KG1 (cell line): ENCODE results near the gene AAMP.

Experiments
- DNase-seq: peaks from one replicate; lab custom pipeline; 2025; lab: John Stamatoyannopoulos, UW

AAMP gene

DNA sequence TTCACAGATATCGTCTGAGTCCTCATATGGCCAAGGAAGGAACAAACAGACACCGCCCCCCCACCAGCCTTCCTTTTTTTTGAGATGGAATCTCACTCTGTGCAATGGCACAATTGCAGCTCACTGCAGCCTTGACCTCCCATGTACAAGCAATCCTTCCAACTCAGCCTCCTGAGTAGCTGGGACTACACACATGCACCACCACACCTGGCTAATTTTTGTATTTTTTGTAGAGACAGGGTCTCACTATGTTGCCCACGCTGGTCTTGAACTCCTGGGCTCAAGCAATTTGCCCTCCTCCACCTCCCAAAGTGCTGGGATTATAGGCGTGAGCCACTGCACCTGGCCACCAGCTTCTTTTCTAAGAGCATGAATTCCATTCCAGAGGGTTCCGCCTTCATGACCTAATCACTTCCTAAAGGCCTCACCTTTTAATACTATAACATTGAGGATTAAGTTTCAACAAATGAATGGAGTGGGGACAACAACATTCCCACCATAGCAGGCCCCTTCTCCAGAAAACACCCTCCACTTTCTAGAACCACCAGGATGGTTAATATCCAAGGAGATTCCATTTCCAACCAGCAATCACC lies 24.6 kb upstream of the AAMP start:
- no peak for DNase-seq

DNA sequence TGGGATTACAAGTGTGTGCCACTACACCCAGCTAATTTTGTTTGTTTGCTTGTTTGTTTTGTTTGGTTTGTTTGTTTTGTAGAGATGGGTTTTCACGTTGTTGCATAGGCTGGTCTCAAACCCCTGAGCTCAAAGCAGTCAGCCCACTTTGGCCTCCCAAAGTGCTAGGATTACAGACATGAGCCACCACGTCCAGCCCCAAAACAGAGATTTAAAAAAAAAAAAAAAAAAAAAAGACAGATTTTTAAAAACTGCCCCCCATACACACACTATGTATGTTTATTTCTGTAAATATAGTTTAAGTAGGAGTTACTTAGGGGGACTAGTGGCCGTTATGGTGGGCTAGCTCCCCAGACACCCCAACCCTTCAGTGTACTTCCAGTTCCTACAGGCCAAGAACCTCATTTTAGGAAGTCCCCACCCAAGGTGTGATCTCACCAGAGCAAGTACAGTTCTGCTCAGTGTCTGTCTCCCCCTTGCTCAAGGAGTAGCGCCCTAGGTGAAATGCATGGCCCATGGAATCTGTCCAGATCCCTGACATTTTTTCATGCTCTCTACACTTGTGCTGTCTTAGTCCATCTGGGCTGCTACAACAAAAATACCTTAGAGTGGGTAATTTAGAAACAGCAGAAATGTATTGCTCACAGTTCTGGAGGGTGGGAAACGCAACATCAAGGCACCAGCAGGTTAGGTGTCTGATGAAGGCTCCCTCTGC lies 23.9 kb upstream of the AAMP start:
- no peak for DNase-seq

DNA sequence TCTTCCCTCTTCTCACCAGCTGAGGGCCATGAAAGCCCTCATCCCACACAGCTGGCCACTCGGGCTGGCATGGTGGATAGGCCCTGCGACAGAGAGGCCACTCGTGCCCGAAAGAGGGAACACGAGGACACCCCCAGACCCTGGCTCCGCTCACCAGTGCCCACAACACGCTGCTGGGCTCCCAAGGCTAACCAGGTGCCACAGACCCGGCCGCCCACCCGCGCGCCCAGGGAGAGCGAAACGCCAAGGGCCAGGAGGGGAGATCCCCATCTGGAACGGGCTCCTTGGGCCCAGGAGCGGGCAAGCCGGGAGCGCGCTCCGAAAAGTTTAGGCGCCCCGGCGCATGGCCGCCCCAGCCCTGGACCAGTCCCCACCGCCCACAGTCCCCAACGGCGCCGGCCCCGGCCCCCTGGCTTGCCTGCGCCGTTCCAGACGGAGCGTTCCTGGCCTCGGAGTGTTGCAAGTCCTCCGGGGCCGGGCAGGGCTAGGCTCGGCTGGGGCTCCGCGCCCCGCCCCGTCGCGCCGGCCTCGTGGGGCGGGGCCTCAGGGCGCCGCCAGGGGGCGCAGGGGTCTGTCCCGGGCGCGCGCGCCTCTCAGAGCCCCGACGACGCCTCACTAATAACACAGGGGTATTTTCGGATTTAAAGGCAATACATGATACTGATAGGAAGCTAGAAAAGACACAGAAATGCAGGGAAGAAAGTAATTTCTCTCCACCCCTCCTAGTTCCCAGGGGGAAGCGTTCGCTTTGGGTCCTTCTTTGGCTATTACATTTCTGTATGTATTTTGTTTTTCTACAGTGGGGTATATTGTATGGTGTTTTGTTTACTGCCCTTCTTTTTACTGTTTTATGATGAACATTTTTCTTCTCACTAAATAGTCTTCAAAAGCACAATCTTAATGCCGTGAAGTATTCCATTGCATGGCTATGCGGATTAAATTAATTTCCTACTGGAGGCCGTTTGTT lies 22.4 kb upstream of the AAMP start, which contains the start of gene TMBIM1:
TSS of gene TMBIM1 (minus strand) at position 456 of the 967 bp plus-strand sequence. CDS start 10,362 bp downstream, outside the sequence.
- DNase-seq, result peak; percentile 53

DNA sequence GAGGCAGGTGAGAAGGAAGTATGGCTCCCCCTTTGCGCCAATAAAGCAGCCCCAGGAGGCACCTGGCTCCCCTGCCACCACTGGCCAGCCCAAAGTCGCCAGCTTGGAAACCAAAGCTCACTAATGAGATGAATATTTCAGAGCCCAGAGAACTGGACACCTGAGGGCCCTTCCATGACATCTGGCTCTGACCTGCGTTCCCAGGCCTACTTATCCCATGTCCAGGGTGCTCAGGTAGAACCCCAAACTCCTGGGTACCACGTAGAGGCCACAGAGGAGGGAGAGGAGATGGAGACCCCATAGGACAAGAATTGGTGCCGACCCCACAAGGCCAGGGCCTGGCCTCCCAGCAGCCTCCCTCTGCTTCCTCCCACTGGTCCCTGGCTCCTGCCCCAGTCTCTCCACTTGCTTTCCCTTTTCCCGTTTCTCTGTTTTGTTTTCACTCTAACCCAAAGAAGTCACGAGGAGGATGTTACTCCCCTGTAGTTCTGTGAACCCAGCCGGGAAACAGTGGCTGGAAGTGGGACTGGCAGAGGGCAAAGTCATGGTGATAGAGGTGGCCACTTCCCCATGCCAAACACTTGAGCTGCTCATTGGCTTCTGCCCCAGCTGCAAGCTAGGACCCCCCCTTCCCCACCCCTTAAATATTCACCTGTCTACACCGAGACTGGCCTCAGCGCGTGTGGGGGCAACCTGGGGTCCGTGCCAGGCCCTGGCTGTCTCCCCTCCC lies 21.5 kb upstream of the AAMP start:
- DNase-seq, result no peak

DNA sequence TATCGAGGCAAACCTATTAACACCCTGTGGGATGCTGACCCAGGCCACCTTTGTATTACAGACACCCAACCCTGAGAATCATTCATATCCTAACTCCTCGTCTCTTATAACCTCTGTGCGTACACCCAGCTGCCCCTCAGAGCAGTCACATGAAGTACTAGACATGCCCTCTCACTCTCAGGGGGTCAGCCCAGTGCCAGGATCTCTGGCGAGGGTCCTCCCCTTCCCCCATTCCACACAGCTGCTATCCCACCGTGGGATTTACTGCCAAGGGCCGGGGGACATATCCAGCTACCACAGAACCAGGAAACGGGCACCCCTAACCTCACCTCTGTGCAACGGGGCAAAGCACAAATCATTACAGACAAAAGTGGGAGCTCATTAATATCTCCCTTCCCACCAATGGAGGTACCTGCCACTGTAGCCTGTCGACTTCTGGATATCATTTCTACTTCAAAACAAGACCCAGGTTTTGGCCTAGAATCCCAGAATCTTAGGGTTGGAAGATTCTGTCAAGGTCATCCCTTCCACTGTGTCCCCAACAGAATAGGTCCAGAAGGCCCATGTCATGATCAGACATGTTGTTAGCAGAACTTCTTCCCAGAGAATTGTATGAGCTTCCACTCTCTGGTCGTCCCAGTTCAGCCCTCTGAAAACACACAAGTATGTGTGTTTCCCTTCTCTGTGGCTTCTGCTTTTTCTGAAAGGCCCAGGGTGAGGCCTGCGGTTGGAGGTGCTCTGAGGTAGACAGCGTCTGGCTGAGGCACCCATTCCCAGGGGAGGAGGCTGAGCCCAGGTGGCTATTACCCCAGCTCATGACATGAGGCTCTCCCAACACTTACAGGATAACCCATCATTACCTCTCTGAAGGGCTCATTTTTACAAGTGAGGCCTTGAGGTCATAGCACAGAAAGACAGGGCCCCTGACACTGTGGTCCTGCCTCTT lies 20.7 kb upstream of the AAMP start:
- peak; percentile 32 for DNase-seq

DNA sequence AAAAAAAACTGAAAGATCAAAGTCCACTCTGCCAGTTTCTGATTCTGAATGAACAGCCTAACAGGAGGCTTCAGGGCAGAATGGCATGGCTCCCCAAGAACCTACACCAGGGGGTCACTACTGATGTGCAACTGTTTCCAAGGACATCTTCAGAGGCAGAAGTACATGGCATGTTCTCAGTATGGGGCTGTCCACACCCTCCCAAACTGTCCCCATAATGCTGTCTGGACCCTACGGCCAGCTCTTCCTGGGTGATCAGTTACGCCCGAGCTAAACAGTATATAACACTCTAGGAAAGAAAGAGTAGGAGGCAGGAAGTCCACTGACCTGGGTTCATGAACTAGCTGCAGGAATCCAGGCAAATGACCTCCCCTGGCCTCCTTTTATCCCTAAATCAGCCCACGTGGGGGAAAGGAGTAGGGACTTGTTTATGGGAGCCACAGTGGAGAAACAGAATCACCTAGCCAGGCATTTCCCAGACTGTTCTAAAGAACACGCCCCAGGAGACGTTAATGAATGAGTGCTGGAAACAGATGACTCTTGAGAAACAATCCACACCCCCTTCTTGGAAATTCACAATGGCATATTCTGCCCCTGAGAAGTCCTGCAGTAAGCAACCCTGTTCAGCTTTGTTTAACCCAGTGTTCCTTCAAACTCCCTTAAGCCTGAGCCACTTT lies 19.8 kb upstream of the AAMP start:
- no peak for DNase-seq

DNA sequence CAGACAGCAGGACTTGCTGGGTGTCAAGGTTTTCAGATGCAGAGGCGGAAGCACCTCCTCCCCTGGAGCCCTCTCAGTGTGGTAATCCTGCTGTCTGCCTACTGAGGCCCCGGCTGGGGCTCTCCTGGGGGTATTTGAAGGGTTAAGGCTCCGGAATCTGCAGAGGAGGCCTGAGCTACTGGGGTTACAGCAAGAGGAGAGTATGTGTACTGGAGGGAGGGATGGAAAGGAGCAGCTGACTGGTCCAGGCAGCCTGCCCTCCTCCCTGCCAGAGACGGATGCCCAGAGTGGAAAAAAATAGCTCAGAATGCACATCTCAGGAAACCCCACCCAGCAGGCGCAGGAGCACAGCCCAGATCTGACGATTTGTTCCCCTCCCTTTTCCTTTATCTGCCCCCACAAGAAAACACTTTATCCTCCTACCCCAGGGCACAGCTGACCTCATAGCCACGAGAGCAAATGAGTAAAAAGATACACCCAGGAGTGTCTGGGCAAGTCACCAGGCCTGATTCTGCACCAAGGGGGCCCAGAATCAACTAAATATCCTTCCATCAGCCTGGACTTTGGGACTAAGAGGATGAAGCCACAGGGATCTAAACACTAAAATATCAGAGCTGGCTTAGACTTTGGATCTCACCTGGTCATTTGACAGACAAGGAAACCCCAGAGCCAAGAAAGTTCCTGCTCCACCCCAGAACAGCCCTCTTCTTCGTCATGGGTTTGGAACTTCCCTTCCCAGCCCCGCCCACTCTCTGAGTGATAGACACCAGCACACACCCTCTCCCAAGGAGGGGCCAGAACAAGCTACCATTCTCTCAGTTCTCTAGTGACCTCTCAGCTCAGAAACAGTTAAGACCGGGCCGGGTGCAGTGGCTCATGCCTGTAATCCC lies 16.9 kb upstream of the AAMP start:
- DNase-seq, result peak; percentile 64

DNA sequence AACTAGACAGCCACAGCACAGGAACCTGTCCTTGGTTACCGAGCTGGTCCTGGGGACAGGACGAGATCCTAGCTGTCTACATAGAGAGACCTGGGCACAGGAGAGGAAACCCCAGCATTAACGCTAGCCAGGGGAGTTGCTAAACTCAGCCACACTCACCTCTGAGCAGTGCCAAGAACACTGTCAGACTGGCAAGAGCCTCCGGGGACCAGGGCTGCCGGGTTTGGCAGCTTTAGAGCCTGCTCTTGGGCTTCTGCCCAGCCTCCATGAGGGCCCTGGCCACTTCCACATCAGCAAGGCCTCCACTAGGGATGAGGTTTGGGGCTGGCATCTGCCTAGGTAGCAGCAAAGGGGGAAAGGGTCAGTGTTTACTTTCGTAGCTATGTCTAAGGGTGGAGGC lies 15.7 kb upstream of the AAMP start:
- no peak for DNase-seq

DNA sequence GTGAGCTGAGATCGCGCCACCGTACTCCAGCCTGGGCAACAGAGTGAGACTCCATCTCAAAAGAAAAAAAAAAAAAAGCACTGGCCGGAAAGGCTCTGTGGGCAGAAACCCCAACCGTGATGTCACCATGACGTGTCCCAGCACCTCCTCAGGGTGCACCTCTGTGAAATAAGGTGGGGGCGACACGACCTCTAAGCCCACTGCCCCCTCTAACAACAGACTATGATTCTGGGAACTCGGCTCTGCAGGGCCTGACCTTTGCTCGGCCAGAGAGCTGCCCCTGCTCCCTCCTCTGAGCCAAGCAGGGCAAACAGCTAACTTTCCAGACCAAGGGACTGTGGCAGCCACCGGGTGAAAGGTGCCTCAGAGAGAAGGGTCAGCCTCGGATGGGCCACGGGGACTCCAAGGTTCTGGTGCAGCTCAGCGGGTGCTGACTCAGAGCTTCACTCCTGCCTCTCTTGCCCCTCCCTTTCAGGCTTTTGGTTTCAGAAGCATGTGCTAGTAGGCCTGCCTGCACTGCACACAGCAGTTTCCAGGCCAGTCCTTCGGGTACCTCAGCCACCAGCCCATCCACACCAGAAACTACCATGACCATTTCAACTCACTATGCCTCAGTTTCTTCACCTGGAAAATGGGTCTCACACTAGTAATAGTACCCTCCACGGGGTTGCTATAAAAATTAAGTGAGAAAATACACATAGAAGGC lies 14.3 kb upstream of the AAMP start:
- no peak for DNase-seq

DNA sequence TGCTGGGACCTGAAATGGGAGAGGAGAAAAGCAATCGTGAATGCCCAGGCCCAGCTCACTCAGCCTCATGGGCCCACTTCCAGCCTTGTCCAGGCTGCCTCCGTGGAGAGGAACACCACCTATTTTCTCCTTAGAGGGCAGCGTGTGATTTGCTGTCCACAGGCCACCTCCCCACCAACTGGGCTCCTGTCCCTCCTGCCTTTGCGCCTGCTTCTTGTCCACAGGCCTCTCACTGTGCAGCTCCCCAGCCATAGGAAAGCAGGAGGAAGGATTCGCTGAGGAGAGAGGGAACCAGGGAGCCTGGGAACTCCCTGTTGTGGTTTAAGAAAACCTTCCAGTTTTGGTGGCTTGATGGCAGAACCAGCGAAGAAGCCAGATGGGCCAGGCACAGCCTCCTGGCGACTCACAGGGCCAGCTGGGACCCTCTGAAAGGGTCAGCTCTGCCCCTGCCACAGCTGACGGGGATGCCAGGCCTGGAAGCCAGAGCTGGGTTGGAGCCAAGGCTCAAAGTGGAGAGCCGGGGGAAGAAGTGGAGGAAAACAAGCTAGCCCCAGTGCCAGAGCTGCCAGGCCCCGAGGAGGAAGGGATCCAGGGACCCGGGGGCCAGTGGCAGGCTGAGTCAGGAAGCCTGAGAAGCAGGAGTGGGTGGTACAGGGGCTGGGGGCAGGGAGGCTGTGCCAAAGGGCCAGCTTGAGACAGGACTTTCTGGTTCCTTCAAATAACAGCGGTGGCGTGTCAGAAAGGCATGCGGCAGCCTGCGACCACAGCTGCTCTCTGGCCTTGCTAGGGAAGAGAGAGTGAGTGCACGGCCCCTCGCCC lies 12.4 kb upstream of the AAMP start:
- DNase-seq, result no peak

DNA sequence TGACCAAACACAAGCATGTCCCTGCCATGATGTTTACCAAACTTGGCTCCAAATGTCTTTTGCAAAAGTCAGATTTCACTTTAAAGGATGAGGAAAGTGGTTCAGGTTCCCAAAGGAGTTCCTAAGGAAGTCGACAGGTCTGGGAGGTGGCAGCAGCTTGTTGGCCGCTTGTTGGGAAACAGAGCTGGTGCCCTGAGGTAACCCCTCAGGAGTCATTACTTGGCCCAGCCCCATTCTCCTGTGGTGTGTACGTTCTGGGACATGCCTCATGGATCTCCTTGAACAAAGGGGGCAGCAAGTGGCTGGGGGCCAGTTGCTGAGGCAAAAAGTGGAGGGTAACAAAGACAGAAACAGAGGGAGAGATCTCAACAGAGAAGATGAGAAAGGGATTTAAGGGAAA lies 11.5 kb upstream of the AAMP start:
- DNase-seq, result no peak

DNA sequence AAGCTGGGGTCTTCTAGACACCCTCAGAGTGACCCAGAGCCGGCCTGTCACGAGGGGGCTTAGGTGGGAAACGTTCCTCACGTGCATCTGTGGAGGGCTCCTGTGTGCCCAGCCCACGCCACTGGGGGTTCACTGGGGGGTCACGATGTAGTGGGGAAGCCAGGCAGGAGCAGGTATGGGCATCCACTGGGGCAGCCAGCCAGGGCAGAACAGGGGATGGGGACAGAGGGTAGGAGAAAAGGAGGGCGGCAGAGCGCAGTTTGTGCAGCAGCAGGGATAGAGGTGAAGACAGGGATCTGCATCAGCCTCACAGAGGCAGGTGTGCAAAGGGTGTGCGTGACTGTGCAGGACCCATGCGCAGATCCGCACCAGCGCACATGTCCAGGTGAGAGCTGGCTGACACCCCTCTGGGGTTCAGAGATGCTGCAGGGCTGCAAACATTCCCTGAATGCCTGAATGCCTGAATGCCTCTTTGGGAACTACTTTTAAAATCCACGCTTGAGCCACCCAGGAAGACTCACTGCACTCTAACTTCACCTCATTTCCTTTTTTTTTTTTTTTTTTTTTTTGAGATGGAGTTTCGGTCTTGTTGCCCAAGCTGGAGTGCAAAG lies 10.4 kb upstream of the AAMP start:
- no peak for DNase-seq

DNA sequence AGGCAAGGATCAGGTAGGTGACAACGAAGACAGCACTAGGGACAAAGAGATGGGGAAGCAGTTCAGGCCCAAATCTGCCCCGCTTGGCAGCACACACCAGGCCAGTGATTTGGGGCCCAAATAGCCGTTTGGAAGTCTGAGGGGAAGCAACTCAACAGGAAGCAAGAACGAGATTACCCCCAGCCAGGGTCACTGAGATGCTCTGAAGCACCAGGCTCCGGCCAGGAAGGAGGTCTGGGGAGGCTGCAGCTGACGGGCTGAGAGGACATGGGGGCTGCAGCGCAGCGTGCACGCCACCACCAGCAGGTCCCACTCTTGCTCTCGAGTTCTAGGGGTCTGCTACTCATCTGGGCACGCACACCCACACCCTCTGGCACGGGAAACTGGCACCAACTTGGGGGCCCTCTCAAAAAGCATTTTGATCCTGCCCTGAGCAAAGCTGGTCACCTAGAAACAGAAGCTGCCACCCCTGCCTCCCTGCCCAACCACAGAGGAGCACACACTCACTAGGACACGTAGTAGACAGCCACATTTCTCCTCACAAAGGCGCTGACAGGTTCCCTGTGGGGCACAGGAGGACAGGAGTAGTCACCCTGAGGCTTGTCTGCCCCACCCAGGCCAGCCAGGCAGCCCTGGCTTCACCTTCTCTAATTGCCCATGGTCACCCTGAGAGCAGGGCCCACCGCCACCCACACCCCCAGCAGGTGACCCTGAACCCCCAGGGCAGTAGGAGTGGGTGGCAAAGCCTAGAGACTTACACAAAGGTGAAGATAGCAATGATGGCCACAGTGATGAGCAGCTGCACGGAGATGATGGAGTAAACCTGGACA lies 8.8 kb upstream of the AAMP start:
- no peak for DNase-seq

DNA sequence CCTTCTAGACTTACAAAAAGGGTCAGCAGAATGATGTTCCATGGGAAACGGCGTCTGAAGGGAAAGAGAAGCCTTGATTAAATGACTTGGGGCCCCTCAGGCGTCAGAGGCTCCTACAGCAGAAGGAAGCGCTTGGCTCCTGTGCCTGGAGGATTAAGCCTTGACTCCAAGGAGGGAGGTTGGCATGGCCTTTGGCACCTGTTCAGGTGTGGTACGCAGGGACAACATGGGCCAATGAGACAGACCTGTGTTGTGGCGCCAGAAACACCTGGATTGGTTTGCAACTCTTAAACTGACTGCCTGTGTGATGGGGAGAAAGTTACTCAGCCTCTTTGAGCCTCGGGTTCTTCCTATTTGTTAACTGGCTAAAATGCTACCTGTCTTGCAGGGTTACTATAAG lies 8.0 kb upstream of the AAMP start:
- no peak for DNase-seq

DNA sequence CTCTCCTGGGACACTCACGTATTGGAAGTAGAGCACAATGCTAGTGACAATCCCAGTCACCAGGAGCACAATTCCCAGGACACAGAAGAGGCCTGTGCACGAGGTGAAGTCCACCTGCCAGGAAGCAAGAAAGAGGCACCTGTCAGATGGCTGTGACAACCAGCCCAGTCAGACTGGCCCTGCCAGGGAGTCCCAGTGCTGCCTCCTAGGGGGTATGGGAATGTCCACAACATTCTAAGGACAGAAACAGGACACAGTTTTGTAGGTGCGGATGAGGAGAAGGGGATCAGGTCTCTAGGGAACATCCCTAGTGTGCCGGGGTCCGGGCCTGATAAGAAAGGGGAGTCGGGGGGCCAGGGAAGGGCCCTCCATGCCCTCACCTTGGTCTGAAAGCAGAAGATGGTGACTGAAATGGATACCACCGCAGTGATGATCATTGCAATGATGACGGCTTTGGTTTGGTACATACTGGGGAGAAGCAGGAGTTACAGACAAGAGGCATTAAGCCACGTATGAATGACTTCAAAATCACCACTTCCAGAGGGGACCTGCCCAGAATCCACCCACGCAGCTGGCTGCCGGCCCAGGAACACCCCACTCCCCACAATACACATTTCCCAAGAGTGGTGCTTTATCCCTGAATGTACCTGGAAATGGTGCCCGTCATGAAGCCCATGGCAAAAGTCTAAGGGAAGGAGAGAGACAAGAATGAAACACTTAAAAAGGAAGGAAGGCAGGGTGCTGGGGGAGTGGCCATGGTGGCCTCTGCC lies 7.2 kb upstream of the AAMP start:
- DNase-seq, result no peak
